GM12878 (cell line): ENCODE measurements around the gene RPRD1B. TPM values are rescaled to one million over a fixed set of nuclear protein-coding genes. Genes with fewer than 3 reads are reported as not detected.

Source experiments
- ATAC-seq: fragments of 200-7000 bp; cut with Tn5 transposase; 3 replicates; pipeline ENCODE4 v1.9.1; 2020; ENCODE audit warnings: mild to moderate bottlenecking, moderate library complexity
- BruUV-seq: library from RNA; stranded (reverse); fragments of 400-500 nt; replicated peaks from 2 replicates; lab custom pipeline; 2021; lab: Mats Ljungman, UMichigan
- CTCF ChIA-PET: fragments of 300-600 bp; sonication (Branson Sonifier 250); formaldehyde crosslinking; extraction: SDS; loops from one replicate; lab custom pipeline; 2021; ENCODE audit warnings: inconsistent platforms; lab: Yijun Ruan, JAX
- POLR2A ChIA-PET: fragments of 350-600 bp; formaldehyde crosslinking; extraction: SDS; loops from one replicate; lab custom pipeline; 2021; ENCODE audit warnings: inconsistent platforms; lab: Charles Lee
- RAD21 ChIA-PET: fragments of 300-600 bp; sonication (Branson Sonifier 250); formaldehyde crosslinking; loops from one replicate; lab custom pipeline; 2023; ENCODE audit warnings: antibody characterized with exemption; ENCODE audit not compliant: unreplicated experiment; lab: Charles Lee
- SMC1A ChIA-PET: fragments of 300-600 bp; sonication (Branson Sonifier 250); formaldehyde crosslinking; loops from one replicate; lab custom pipeline; 2023; ENCODE audit not compliant: unreplicated experiment, uncharacterized antibody; lab: Charles Lee
- DNase-seq: peaks from one replicate; pipeline ENCODE4 v3.0.0-alpha.2; 2011; ENCODE audit warnings: low read depth, low spot score
- FAIRE-seq: peaks from 3 replicates; lab custom pipeline; 2011; peaks lifted over from hg19 to GRCh38; lab: Jason Lieb, UNC
- H2AFZ ChIP-seq: 2 replicates; pipeline ENCODE4 v1.6.0; 2011; ENCODE audit warnings: low read depth, low read length, control low read depth; ENCODE audit not compliant: control insufficient read depth
- H3K27ac ChIP-seq: 2 replicates; pipeline ENCODE4 v1.5.1; 2011; ENCODE audit warnings: control low read depth; ENCODE audit not compliant: control insufficient read depth, insufficient read depth
- H3K27me3 ChIP-seq, 2 experiments: replicated peaks in 1 of 2; 2 replicates each; pipeline versions ENCODE4 v1.6.0 to v1.6.1; 2011; ENCODE audit warnings: low read length in 1 of 2; ENCODE audit not compliant: control insufficient read depth in 2 of 2, insufficient read depth in 2 of 2
- H3K36me3 ChIP-seq, 2 experiments: 2 replicates each; pipeline ENCODE4 v1.5.1; 2011; ENCODE audit warnings: low read length in 1 of 2; ENCODE audit not compliant: control insufficient read depth in 2 of 2, insufficient read depth in 2 of 2
- H3K4me1 ChIP-seq: 2 replicates; pipeline ENCODE4 v1.6.1; 2011; ENCODE audit warnings: mild to moderate bottlenecking, low read length, moderate library complexity, mixed read lengths; ENCODE audit not compliant: control insufficient read depth, insufficient read depth
- H3K4me2 ChIP-seq: 2 replicates; pipeline ENCODE4 v1.6.0; 2011; ENCODE audit warnings: control low read depth; ENCODE audit not compliant: control insufficient read depth, insufficient read depth
- H3K4me3 ChIP-seq: fragments of 200-600 bp; sonication (generic); 2 replicates; pipeline ENCODE4 v1.5.1; 2016
- H3K79me2 ChIP-seq: 2 replicates; pipeline ENCODE4 v1.6.0; 2011; ENCODE audit warnings: low read length; ENCODE audit not compliant: control insufficient read depth, insufficient read depth
- H3K9ac ChIP-seq: 2 replicates; pipeline ENCODE4 v1.8.0; 2011; ENCODE audit warnings: low read length, control low read depth, mixed read lengths; ENCODE audit not compliant: control insufficient read depth, insufficient read depth
- H3K9me3 ChIP-seq: replicated peaks from 3 replicates; pipeline ENCODE4 v1.5.1; 2011; ENCODE audit warnings: mild to moderate bottlenecking, low read length; ENCODE audit not compliant: control insufficient read depth, insufficient read depth
- H4K20me1 ChIP-seq: 2 replicates; pipeline ENCODE4 v1.6.0; 2011; ENCODE audit not compliant: control insufficient read depth, insufficient read depth
- CUX1 ChIP-seq: IDR thresholded peaks from 2 replicates; pipeline ENCODE4 v1.6.1; 2012; ENCODE audit warnings: improper control_type of control experiment, low read depth, low read length; ENCODE audit not compliant: insufficient replicate concordance
- IKZF1 ChIP-seq: fragments of 450-650 bp; conservative IDR thresholded peaks from 2 replicates; pipeline ENCODE4 v1.6.1; 2017; ENCODE audit warnings: antibody characterized with exemption, mild to moderate bottlenecking
- IKZF2 ChIP-seq, 2 experiments: fragments of 450-650 bp; IDR thresholded peaks; 2 replicates each; pipeline ENCODE4 v1.6.1; 2017; ENCODE audit warnings: mild to moderate bottlenecking in 2 of 2, moderate library complexity in 2 of 2
- NR2C2 ChIP-seq: IDR thresholded peaks from 2 replicates; pipeline ENCODE4 v1.6.1; 2011; ENCODE audit warnings: borderline replicate concordance, low read depth; ENCODE audit not compliant: control insufficient read depth, insufficient read length
- PAX5 ChIP-seq: IDR thresholded peaks from 2 replicates; pipeline ENCODE4 v1.6.1; 2011; ENCODE audit warnings: low read depth, low read length, borderline replicate concordance
- POLR2A ChIP-seq: IDR thresholded peaks from 2 replicates; pipeline ENCODE4 v1.6.1; 2011; ENCODE audit warnings: low read depth, mild to moderate bottlenecking, low read length
- RAD51 ChIP-seq: fragments of 450-650 bp; IDR thresholded peaks from 2 replicates; pipeline ENCODE4 v1.6.1; 2016; ENCODE audit warnings: moderate library complexity, mild to moderate bottlenecking, inconsistent platforms
- SP1 ChIP-seq: IDR thresholded peaks from one replicate; pipeline ENCODE4 v1.6.1; 2011; ENCODE audit warnings: low read depth, low read length
- STAT1 ChIP-seq: fragments of 450-650 bp; conservative IDR thresholded peaks from 2 replicates; pipeline ENCODE4 v1.6.1; 2014; ENCODE audit warnings: antibody characterized with exemption, mild to moderate bottlenecking
- WGBS: methylation state at CpG from one replicate; pipeline ENCODE4 v1.1.6; 2016; ENCODE audit warnings: low lambda C conversion rate; ENCODE audit not compliant: insufficient replicate concordance, insufficient coverage; ENCODE audit errors: missing lambda C conversion rate; 5-methylcytosine and 5-hydroxymethylcytosine counted together
- in situ Hi-C: fragments of 300-500 bp; cut with MboI; formaldehyde crosslinking; loops from 9 replicates; pipeline ENCODE4 v1.14.3; 2018; ENCODE audit warnings: mixed read lengths
- intact Hi-C: fragments of 100-400 bp; cut with micrococcal nuclease; formaldehyde crosslinking; loops from one replicate; pipeline ENCODE4 v1.14.2; 2022; ENCODE audit not compliant: unreplicated experiment
- polyA plus RNA-seq, 11 experiments: library from polyadenylated mRNA; depleted of rRNA in 4 of 11; unstranded in 6 of 11; stranded (reverse) in 5 of 11; fragments of >200 nt; fragmentation: Nextera tagmentation in 4 of 11; fragmentation: Illumina TruSeq in 1 of 11; extraction: Ambion mirVana in 4 of 11; extraction: Trizol in 1 of 11; gene quantifications; 1 replicate in 1 of 11; 2 replicates in 10 of 11; pipeline versions ENCODE4 v1.2.1 to v1.2.3, GENCODE V29; 2011 to 2016; ENCODE audit warnings: inconsistent platforms in 2 of 11, missing spikeins in 2 of 11, low read depth in 1 of 11
- total RNA-seq, 4 experiments: library from RNA; depleted of rRNA in 3 of 4; stranded (reverse); fragments of >200 nt in 3 of 4; fragmentation: Illumina TruSeq in 1 of 4; extraction: Trizol in 1 of 4; gene quantifications; 2 replicates each; pipeline versions ENCODE4 v1.2.1 to v1.2.3, GENCODE V29; 2013 to 2021

The RPRD1B gene
- total and polyA plus RNA-seq, 10 of the 15 experiments (the other 5 are each of a cell fraction or from before 2014, with no cell fraction given) = 5.2 to 40.2 (median 30.0) TPM

GRCh38 chr20:38021087-38021772 lies 12.3 kb upstream of the RPRD1B start:
- ATAC-seq (no peak), DNase-seq (no peak), FAIRE-seq (peak; percentile 62)
- Histone ChIP-seq H3K4me3 (no peak overlapping the region), H3K79me2 (peaks cover 25% of the 10 kb centered on the region), H3K4me1 (no peaks in the 10 kb centered on the region), H3K9me3 (peaks cover 9% of the 10 kb centered on the region; the same call in 2 of the 3 replicates), H3K4me2 (no peak overlapping the region), H3K9ac (no peak overlapping the region), H3K27ac (no peak overlapping the region), H2AFZ (no peak overlapping the region), H3K27me3 (no peaks in the 10 kb centered on the region), H4K20me1 (peaks cover 4% of the 10 kb centered on the region; the same call in 1 of the 2 replicates), H3K36me3 (peaks cover 4% of the 10 kb centered on the region in 2 experiments)
- intact Hi-C loops (no loop called here), in situ Hi-C loops (no loop called here)
- 69% methylated on average over 2 of the region's 2 CpGs for WGBS
- ChIA-PET POLR2A (no interaction called here), SMC1A (interaction anchor here (0.6 to 1.9 kb wide), 5 partner anchors 15 to 315 kb away, joined by 3 to 6 read pairs (median 3); no protein-coding TSS in a partner anchor), RAD21 (no interaction called here), CTCF (interaction anchor here (1.0 to 1.4 kb wide), 2 partner anchors 9 to 23 kb away, joined by 4 to 7 read pairs; no protein-coding TSS in a partner anchor)
- TF ChIP-seq NR2C2 = no peak
- no peak for TF ChIP-seq IKZF2 (IDR thresholded peaks at IDR 0.05)
- no peak for TF ChIP-seq POLR2A
- TF ChIP-seq STAT1 = no peak
- BruUV-seq = no TSS peak

GRCh38 chr20:38023181-38024001 lies 10.2 kb upstream of the RPRD1B start:
- in situ Hi-C loops = no loop called here
- TF ChIP-seq CUX1 = no peak
- TF ChIP-seq SP1 = no peak
- no peak for TF ChIP-seq RAD51
- no peak for TF ChIP-seq PAX5
- no peak for TF ChIP-seq IKZF1
- Histone ChIP-seq H3K9ac (no peak overlapping the region), H3K27ac (no peak overlapping the region), H3K4me3 (no peak overlapping the region; the same call in 1 of the 2 replicates), H4K20me1 (peaks cover 4% of the 10 kb centered on the region; the same call in 1 of the 2 replicates), H3K4me1 (no peaks in the 10 kb centered on the region), H3K36me3 (no peaks in the 10 kb centered on the region; a peak in 3 of 4 replicates), H3K9me3 (peaks cover 4% of the 10 kb centered on the region; the same call in 2 of the 3 replicates), H3K27me3 (no peaks in the 10 kb centered on the region), H2AFZ (no peak overlapping the region), H3K79me2 (peaks cover 40% of the 10 kb centered on the region), H3K4me2 (no peak overlapping the region)
- DNase-seq (no peak), ATAC-seq (no peak; the same call in 1 of the 3 replicates), FAIRE-seq (no peak)
- SMC1A ChIA-PET = interaction anchor here (0.5 to 2.0 kb wide), 5 partner anchors 13 to 835 kb away, joined by 3 to 4 read pairs (median 3); no protein-coding TSS in a partner anchor
- POLR2A ChIA-PET = no interaction called here
- 97% methylated on average over 5 of the region's 5 CpGs for WGBS
- intact Hi-C loops = no loop called here
- BruUV-seq = no TSS peak
- CTCF ChIA-PET = interaction anchor here (0.7 to 1.0 kb wide), 2 partner anchors 26 to 31 kb away, joined by 3 read pairs; no protein-coding TSS in a partner anchor
- RAD21 ChIA-PET = no interaction called here
